Fibroblast of villous mesenchyme (primary cell): ENCODE measurements around the gene DGKK. TPM values are rescaled to one million over a fixed set of nuclear protein-coding genes. Genes with fewer than 3 reads are reported as not detected.

Source experiments
- DNase-seq: peaks from one replicate; pipeline ENCODE4 v3.0.0-alpha.2; 2010; ENCODE audit warnings: low read depth
- H3K4me3 ChIP-seq: 2 replicates; pipeline ENCODE4 v1.5.1; 2011; ENCODE audit warnings: low read depth, mild to moderate bottlenecking, low read length
- total RNA-seq: library from RNA; depleted of rRNA; stranded (reverse); fragments of >200 nt; gene quantifications from 2 replicates; pipeline ENCODE4 v1.2.3, GENCODE V29; 2012
- TF ChIP-seq, protein P1 (sequence below): IDR thresholded peaks from 2 replicates; pipeline ENCODE4 v1.5.1; 2012; ENCODE audit warnings: low read depth, mild to moderate bottlenecking, low read length; ENCODE audit not compliant: insufficient read depth

DGKK gene
- total RNA-seq, 1 donor, result not detected

DNA sequence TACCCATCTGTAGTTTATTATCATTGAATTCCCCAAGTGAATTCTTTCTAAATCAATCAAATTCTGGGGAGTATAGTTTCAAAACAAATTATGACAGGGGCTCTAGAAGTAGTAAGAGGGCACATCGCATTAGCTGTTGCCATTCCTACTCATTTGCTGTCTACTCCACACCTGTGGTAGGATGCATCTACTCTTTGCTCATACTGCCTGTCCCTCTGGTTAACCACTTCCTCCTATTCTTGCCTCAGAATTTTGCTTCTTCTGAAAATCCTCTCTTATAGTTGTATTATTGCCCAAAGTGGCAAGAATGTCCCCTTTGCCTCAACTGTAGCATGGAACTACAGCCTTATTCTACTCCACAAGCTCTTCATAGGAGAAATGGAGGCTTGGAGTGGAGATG, 12.7 kb upstream of the DGKK start:
- H3K4me3 ChIP-seq, result no peak overlapping the region
- no peak for DNase-seq
- TF ChIP-seq, protein P1, sequence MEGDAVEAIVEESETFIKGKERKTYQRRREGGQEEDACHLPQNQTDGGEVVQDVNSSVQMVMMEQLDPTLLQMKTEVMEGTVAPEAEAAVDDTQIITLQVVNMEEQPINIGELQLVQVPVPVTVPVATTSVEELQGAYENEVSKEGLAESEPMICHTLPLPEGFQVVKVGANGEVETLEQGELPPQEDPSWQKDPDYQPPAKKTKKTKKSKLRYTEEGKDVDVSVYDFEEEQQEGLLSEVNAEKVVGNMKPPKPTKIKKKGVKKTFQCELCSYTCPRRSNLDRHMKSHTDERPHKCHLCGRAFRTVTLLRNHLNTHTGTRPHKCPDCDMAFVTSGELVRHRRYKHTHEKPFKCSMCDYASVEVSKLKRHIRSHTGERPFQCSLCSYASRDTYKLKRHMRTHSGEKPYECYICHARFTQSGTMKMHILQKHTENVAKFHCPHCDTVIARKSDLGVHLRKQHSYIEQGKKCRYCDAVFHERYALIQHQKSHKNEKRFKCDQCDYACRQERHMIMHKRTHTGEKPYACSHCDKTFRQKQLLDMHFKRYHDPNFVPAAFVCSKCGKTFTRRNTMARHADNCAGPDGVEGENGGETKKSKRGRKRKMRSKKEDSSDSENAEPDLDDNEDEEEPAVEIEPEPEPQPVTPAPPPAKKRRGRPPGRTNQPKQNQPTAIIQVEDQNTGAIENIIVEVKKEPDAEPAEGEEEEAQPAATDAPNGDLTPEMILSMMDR, result no peak

DNA sequence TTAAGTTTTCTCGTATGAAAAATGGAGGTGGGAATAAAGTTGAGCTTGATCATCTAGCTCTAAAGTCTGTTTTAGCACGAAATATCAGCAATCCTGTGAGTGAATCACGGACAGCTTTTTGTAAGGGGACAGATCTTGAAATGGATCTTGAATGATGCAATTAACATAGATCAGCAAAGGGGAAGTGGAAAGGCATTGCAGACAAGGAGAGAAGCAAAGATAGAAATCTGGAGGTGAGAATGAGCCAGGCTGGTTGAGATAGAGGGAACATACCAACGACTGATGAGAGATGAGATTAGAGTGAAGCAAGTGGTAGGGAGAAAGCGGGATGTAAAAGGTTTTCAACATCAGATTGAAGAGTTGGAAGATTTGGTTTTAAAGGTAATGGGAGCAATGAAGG, 4.6 kb upstream of the DGKK start:
- no peak for DNase-seq
- TF ChIP-seq, protein P1, result no peak
- H3K4me3 ChIP-seq, result no peak overlapping the region

DNA sequence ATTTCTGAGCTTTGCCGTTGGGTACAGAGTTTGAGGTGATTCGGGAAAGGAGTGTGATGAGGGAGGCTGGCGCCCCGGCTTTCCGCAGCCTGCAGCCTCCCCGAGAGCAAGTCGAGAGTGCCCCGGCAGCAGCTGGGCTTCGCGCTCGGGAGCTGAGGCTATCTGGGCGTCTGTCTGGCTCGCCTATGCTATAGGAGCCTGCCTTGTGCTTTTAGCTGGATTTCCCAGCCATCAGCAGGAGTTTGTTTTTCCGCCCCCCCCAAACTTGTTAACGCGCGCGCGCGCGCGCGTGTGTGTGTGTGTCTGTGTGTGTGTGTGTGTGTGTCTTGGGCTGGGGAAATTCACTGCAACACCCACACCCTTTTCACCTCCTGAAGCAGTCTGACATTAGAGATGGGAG, 765 bp upstream of the DGKK start:
- DNase-seq, result no peak
- H3K4me3 ChIP-seq, result no peak overlapping the region
- TF ChIP-seq, protein P1, result no peak

DNA sequence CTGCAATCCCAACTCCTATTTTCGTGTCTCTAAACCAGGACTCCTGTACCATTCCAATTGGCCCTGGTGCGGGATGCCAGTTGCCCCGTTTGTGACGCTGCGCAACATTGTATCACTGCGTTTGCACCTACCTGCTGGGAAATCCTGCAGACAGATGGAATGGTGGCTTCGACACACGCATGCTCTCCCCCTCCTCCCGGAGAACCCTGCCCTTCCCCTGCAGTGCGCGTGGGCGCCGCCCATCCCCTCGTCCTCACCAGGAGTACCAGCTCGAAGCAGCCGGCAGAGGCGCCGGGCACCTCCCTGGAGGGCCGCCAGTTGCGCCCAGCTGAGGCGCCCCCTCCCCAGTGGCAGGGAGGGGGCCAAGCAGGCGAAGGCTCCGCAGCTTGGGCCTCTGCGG, 1.4 kb downstream of the DGKK start:
- no peak for DNase-seq
- H3K4me3 ChIP-seq, result no peak overlapping the region
- TF ChIP-seq, protein P1, result no peak

DNA sequence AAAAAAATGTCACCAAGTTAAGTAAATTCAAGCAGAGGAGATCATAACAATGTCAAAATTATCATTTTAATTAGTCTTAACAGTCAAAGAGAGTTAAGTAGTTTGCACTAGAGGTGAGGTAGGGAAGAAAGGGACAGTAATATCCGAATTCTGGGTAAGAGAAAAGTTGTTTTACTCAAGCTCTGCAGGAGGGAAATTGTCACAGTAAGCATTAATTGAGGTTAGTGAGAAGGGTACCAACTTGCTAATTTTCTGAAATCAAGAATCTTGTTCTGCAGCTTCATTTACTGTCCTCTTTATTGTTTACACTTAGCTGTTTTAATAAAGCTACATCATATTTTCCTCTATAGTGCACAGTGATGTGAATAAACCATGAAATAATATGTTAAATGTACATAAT, 11.0 kb downstream of the DGKK start:
- no peak overlapping the region for H3K4me3 ChIP-seq

DNA sequence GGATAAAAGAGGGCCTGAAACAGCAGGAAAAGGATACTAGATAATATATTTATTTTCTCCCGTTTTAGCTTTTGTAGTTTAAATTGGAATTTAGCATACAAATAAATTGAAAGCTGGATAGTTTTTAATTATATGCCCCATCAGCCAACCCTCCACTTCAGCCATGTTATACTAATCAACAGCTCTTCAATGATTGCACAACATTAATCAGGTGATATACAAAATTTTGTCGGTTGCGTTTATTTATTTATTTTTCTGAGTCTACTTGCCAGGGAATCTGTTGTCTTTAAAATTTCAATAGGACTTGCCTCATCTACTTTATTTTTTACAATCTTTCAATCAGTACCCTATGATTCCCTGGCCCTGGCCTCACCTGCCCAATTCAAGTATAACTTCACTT, 12.1 kb downstream of the DGKK start:
- no peak overlapping the region for H3K4me3 ChIP-seq
- no peak for DNase-seq
- TF ChIP-seq, protein P1, result no peak

More for the DNA sequence above, 11.0 kb downstream of the DGKK start:
- DNase-seq, result no peak
- TF ChIP-seq, protein P1, result no peak

DNA sequence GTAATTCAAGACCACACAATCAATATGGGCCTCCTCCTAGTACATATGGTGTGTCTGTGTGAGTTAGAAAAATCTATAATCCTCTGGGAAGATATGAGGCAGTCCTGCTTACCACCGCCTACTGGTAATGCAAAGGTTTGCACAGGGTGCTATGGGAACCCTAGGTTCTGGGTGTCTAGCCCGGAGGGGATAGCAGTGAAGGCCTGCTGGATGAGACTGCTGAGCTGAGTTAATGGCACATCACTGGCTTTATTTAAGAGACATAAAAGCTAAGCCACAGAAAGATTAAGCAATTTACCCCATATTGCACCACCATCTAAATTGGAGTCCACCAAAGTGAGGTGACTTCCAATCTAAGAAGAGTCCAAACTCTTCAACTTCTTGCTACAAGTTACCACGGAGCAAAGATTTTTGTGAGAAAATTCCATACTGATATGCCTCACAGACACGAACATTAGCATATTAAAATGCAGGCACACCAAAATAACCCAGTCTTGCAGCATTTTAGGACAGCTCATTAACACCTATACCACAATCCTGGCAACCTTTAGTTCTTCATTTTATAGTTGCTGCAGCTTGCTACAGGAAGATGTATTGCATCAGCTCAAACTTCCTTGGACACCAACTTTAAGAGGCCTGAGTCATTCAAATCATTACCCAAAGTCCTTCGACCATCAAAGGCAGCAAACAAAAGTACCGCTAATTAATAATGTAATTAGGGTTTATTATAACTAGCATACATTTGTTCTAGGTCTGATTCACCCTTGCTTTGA, 13.7 kb downstream of the DGKK start:
- H3K4me3 ChIP-seq, result no peak overlapping the region
- TF ChIP-seq, protein P1, result no peak
- DNase-seq, result peak; percentile 0
